Left lung (tissue), 10 donors: Measurements from ENCODE around the gene FMN1. TPM values are rescaled to one million over a fixed set of nuclear protein-coding genes. Genes with fewer than 3 reads are reported as not detected.

ENCODE experiments used
- ATAC-seq: fragments of 200-7000 bp; cut with Tn5 transposase; one replicate; pipeline ENCODE4 v1.9.1; 2020; ENCODE audit warnings: moderate library complexity
- DNase-seq, 4 donors: peaks; one replicate each; pipeline ENCODE4 v3.0.0-alpha.2; 2013 to 2020
- H3K27ac ChIP-seq, 2 donors: fragments of 200-600 bp; sonication (generic) in 1 of 2; one replicate each; pipeline versions ENCODE4 v1.5.0 to v1.8.0; 2020 to 2021
- H3K27me3 ChIP-seq, 2 donors: fragments of 200-600 bp; sonication (generic) in 1 of 2; one replicate each; pipeline versions ENCODE4 v1.5.0 to v1.8.0; 2020 to 2021
- H3K36me3 ChIP-seq, 2 donors: fragments of 200-600 bp; sonication (generic) in 1 of 2; one replicate each; pipeline versions ENCODE4 v1.5.0 to v1.8.0; 2020 to 2021
- H3K4me1 ChIP-seq, 2 donors: fragments of 200-600 bp; one replicate each; pipeline ENCODE4 v1.8.0; 2021
- H3K4me3 ChIP-seq, 2 donors: fragments of 200-600 bp; sonication (generic) in 1 of 2; one replicate each; pipeline versions ENCODE4 v1.5.0 to v1.8.0; 2020 to 2021; ENCODE audit warnings: mild to moderate bottlenecking in 1 of 2
- H3K9me3 ChIP-seq, 2 donors: fragments of 200-600 bp; sonication (generic) in 1 of 2; one replicate each; pipeline versions ENCODE4 v1.5.0 to v1.8.0; 2020 to 2021
- intact Hi-C, 2 donors: fragments of 100-400 bp; cut with DNase I; formaldehyde crosslinking; loops; one replicate each; pipeline versions ENCODE4 v1.11.2 to v1.14.2; 2022
- polyA plus RNA-seq, 6 donors: library from polyadenylated mRNA; unstranded; fragments of 120-200 nt; gene quantifications; one replicate each; pipeline ENCODE4 v1.2.1, GENCODE V29; 2013; ENCODE audit not compliant: insufficient read length in 6 of 6
- total RNA-seq, 2 donors: library from RNA; stranded (reverse); fragmentation: NEBNext Ultra II Directional; extraction: Animal tissue kit (Norgen Biotek cat#: 25700); gene quantifications; one replicate each; pipeline ENCODE4 v1.2.1, GENCODE V29; 2021
- TF ChIP-seq, protein P1 (sequence below), 2 donors: fragments of 200-600 bp; sonication (generic) in 1 of 2; IDR thresholded peaks; one replicate each; pipeline versions ENCODE4 v1.5.0 to v1.8.0; 2021; ENCODE audit warnings: antibody characterized with exemption in 2 of 2
- donor health status: DM: no; HTN: yes; CAD: no.
- donor health status: DM: no; HTN: no; CAD: no.

Gene FMN1
- total and polyA plus RNA-seq, 8 donors = 4.6 to 45.2 (median 8.4) TPM

DNA sequence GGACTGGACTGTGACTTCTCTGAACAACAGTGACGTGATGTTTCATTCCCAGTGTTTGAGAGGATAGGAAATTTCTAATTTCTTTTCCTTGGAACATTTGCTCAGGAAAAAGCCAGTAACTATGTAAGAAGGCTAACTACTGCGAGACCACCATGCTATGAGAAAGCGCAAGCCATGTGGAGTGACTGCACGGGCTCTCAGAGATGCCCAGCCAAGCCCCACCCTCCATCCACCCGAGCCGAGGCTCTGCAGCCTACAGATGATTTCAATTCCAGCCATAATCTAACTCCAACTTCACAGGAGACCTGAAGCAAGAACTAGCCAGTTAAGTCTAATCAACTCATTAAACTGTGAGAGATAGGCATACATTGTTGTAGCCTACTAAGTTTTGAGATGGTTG, 352.4 kb downstream of the FMN1 start:
- no peak overlapping the region for H3K4me3 ChIP-seq
- no peaks in the 10 kb centered on the region for H3K9me3 ChIP-seq
- TF ChIP-seq, protein P1, sequence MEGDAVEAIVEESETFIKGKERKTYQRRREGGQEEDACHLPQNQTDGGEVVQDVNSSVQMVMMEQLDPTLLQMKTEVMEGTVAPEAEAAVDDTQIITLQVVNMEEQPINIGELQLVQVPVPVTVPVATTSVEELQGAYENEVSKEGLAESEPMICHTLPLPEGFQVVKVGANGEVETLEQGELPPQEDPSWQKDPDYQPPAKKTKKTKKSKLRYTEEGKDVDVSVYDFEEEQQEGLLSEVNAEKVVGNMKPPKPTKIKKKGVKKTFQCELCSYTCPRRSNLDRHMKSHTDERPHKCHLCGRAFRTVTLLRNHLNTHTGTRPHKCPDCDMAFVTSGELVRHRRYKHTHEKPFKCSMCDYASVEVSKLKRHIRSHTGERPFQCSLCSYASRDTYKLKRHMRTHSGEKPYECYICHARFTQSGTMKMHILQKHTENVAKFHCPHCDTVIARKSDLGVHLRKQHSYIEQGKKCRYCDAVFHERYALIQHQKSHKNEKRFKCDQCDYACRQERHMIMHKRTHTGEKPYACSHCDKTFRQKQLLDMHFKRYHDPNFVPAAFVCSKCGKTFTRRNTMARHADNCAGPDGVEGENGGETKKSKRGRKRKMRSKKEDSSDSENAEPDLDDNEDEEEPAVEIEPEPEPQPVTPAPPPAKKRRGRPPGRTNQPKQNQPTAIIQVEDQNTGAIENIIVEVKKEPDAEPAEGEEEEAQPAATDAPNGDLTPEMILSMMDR (IDR thresholded peaks at IDR 0.05) = no peak
- H3K36me3 ChIP-seq = no peaks in the 10 kb centered on the region
- no peaks in the 10 kb centered on the region for H3K4me1 ChIP-seq
- no peaks in the 10 kb centered on the region for H3K27me3 ChIP-seq
- intact Hi-C loops = no loop called here
- DNase-seq (no peak), ATAC-seq (no peak)
- H3K27ac ChIP-seq = no peak overlapping the region

DNA sequence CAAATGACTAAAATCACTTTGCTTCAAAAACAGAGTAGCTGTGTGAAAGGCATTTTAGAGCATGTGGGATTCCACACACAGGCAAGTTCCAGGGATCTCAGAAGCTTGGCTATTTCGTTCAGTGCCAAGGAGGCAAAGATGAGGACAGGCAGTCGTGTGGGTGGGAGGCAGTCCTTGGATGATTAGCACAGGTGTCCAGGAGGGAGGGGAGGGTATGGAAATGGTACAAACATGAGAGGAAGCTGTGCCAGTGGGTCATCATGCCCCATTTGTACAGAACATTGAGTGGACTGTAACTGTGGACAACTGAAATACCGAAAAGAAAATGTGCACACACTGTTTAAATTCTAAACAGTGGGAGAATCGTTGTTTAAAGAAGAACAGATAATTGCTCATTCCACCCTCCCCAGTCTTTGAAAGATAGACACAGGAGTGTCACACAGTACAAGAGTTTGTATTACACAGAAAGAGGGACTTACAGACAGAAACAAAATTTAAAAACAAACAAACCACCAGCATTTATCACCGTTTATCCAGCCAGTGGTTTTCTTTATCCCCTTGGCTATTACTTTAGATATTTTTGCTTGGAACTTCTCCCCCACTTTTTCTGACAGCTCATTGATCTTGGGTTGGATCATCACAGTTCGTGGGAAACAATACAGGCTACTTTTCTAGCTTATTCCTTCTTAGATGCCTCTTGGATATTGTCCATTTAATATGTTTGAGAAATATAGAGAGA, 353.8 kb downstream of the FMN1 start:
- Histone ChIP-seq H3K36me3 (no peaks in the 10 kb centered on the region), H3K4me1 (no peaks in the 10 kb centered on the region), H3K27ac (no peak overlapping the region), H3K4me3 (no peak overlapping the region), H3K27me3 (no peaks in the 10 kb centered on the region), H3K9me3 (no peaks in the 10 kb centered on the region)
- DNase-seq (no peak), ATAC-seq (no peak)
- TF ChIP-seq, protein P1 (IDR thresholded peaks at IDR 0.05) = no peak
- intact Hi-C loops = no loop called here

DNA sequence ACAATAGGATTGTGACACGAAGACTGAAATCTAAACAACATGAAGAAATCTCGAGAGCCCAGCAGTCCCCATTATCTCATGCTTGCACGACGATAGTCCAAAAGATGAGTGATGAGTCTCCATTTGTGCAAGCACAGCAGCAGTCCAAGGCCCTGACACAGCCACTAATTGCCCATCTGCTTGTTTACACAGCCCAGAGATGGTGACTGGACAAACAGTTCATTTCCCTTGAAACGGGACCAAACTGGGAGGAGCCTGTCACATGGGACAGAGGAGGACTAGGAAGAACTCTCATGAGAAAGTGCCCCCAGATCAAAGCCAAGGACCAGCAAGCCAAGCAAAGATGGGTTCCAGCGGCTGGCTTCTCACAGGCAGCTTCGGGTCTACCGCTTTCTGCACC, 355.7 kb downstream of the FMN1 start:
- H3K9me3 ChIP-seq = no peaks in the 10 kb centered on the region
- ATAC-seq (peak; percentile 56), DNase-seq (peak in 2 of 4 donors; percentile 35 to 63)
- H3K27ac ChIP-seq = no peak overlapping the region
- no peaks in the 10 kb centered on the region for H3K36me3 ChIP-seq
- H3K4me1 ChIP-seq = no peaks in the 10 kb centered on the region
- H3K27me3 ChIP-seq = no peaks in the 10 kb centered on the region
- TF ChIP-seq, protein P1 (IDR thresholded peaks at IDR 0.05) = no peak
- intact Hi-C loops = no loop called here
- H3K4me3 ChIP-seq = no peak overlapping the region

DNA sequence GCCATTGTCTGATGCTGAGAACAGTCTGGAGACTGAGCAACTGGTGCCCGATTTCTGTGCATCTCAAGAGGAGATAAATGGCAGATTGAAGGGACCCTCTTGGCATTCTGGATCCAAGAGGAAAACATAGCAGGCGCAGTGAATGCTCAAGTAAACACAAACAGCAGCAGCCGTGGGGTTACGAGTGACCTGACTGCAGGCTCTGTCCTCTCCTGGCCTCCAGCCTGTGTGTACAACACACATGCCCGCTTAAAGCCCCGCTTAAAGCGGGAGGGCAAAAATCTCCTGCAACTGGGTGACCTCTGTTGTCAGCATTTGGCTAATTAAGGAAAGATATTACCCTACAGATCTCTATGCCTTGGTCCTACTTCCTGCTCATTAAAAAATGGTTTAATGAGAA, 356.2 kb downstream of the FMN1 start:
- ATAC-seq (no peak), DNase-seq (no peak)
- TF ChIP-seq, protein P1 (IDR thresholded peaks at IDR 0.05) = no peak
- no peaks in the 10 kb centered on the region for H3K36me3 ChIP-seq
- no peaks in the 10 kb centered on the region for H3K27me3 ChIP-seq
- H3K4me3 ChIP-seq = no peak overlapping the region
- H3K27ac ChIP-seq = no peak overlapping the region
- intact Hi-C loops = no loop called here
- no peaks in the 10 kb centered on the region for H3K4me1 ChIP-seq
- no peaks in the 10 kb centered on the region for H3K9me3 ChIP-seq

DNA sequence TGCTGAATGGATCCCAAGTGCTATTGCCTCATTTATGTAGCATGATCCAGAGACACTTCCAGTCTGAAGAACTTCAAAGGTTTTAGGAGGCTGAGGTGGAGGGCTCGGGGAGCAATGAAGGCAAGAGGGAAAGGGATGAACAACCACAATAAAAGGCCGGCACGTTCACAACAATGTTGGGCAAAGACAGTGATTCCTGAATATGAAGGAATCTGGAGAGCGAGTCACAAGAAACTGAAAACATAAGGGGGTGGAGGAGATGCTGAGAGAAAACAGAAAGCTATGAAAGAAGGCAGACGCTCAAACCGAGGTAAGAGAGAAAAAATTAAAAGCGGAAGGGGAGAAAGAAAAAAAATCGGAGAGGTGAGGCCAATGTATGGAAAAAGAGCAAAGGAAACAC, 356.6 kb downstream of the FMN1 start:
- no peaks in the 10 kb centered on the region for H3K9me3 ChIP-seq
- intact Hi-C loops = no loop called here
- H3K4me3 ChIP-seq = no peak overlapping the region
- H3K4me1 ChIP-seq = no peaks in the 10 kb centered on the region
- no peak for DNase-seq
- ATAC-seq = no peak
- no peaks in the 10 kb centered on the region for H3K36me3 ChIP-seq
- no peaks in the 10 kb centered on the region for H3K27me3 ChIP-seq
- TF ChIP-seq, protein P1 (IDR thresholded peaks at IDR 0.05) = no peak
- no peak overlapping the region for H3K27ac ChIP-seq
